Thyroid gland (tissue), 4 donors: ENCODE data around the gene GLYATL1.

Experiments used
- CTCF ChIP-seq, 6 experiments: fragments of 200-600 bp in 3 of 6; fragments of 450-650 bp in 3 of 6; sonication (generic) in 3 of 6; IDR thresholded peaks; one replicate each; pipeline ENCODE4 v1.5.1; 2016 to 2019; ENCODE audit warnings: antibody characterized with exemption in 6 of 6, mild to moderate bottlenecking in 2 of 6, inconsistent platforms in 1 of 6, moderate library complexity in 1 of 6
- POLR2A ChIP-seq, 2 donors: fragments of 450-650 bp; IDR thresholded peaks; one replicate each; pipeline ENCODE4 v1.6.1; 2017; ENCODE audit warnings: antibody characterized with exemption in 2 of 2, mild to moderate bottlenecking in 2 of 2, moderate library complexity in 1 of 2

GRCh38 chr11:58893899-58894298 is 45.4 kb upstream of the GLYATL1 start:
- TF ChIP-seq POLR2A (IDR thresholded peaks at IDR 0.05) (no peak), CTCF (IDR thresholded peaks at IDR 0.05) (no peak)
